Calu3 (cell line): ENCODE data around the gene TNP2. TPM values are rescaled to one million over a fixed set of nuclear protein-coding genes. Genes with fewer than 3 reads are reported as not detected.

Source experiments
- BruUV-seq: library from RNA; stranded (reverse); fragments of 400-500 nt; replicated peaks from 2 replicates; lab custom pipeline; 2021; lab: Mats Ljungman, UMichigan
- CTCF ChIA-PET: fragments of 300-600 bp; sonication (Branson Sonifier 250); formaldehyde crosslinking; loops from one replicate; lab custom pipeline; 2022; ENCODE audit warnings: antibody characterized with exemption; lab: Charles Lee
- DNase-seq: peaks from one replicate; pipeline ENCODE4 v3.0.0; 2022
- H3K27ac Mint-ChIP-seq: one replicate; pipeline ENCODE4 v1.8.0; 2022; ENCODE audit warnings: mixed read lengths; ENCODE audit not compliant: unreplicated experiment
- H3K27me3 Mint-ChIP-seq: one replicate; pipeline ENCODE4 v1.8.0; 2022; ENCODE audit warnings: mixed read lengths; ENCODE audit not compliant: unreplicated experiment
- H3K36me3 Mint-ChIP-seq: one replicate; pipeline ENCODE4 v1.8.0; 2022; ENCODE audit warnings: mild to moderate bottlenecking, moderate library complexity, mixed read lengths; ENCODE audit not compliant: insufficient read depth, unreplicated experiment
- H3K4me1 Mint-ChIP-seq: one replicate; pipeline ENCODE4 v1.8.0; 2022; ENCODE audit warnings: mild to moderate bottlenecking, low read depth, mixed read lengths; ENCODE audit not compliant: unreplicated experiment
- H3K4me3 Mint-ChIP-seq: one replicate; pipeline ENCODE4 v1.8.0; 2022; ENCODE audit warnings: mild to moderate bottlenecking, low read depth, moderate library complexity, mixed read lengths; ENCODE audit not compliant: unreplicated experiment
- H3K9me3 Mint-ChIP-seq: one replicate; pipeline ENCODE4 v1.8.0; 2022; ENCODE audit warnings: low read depth, mixed read lengths; ENCODE audit not compliant: unreplicated experiment
- intact Hi-C: fragments of 100-400 bp; cut with micrococcal nuclease; formaldehyde crosslinking; loops from one replicate; pipeline ENCODE4 v1.10.0; 2022; ENCODE audit not compliant: unreplicated experiment
- total RNA-seq: library from RNA; stranded (reverse); gene quantifications from 2 replicates; pipeline ENCODE4 v1.2.3, GENCODE V29; 2022
- TF ChIP-seq, protein P1 (sequence below): fragments of 200-600 bp; IDR thresholded peaks from one replicate; pipeline ENCODE4 v1.8.0; 2022; ENCODE audit warnings: antibody characterized with exemption; ENCODE audit not compliant: unreplicated experiment

TNP2 gene
- total RNA-seq, 1 experiment from 2014 or later: not detected

DNA sequence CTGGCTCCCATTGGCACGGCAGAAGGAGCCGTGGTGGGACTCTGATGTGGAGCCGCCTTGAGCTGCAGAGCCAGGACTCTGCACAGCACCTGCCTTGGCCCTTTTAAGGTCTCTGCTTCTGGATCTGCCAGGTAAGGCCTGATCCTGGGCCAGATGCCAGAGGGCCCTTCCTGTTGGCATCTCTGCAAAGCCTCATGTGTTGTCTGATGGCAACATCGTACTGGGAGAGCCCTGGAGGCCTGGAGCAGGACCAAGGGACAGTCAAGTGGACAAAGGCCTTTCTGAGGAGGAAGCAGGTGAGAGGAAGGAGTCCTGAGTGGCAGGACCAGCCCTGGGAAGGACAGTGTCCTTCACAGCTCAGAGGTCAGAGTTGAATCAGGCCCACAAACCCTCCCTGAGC is 39.2 kb downstream of the TNP2 start:
- no TSS peak for BruUV-seq
- intact Hi-C loops: no loop called here
- H3K9me3 Mint-ChIP-seq: no peaks in the 10 kb centered on the region
- CTCF ChIA-PET: interaction anchor here (0.6 to 1.2 kb wide), 2 partner anchors 12 to 16 kb away, joined by 3 to 7 read pairs; no protein-coding TSS in a partner anchor
- H3K27me3 Mint-ChIP-seq: no peaks in the 10 kb centered on the region
- no peaks in the 10 kb centered on the region for H3K36me3 Mint-ChIP-seq
- TF ChIP-seq, protein P1, sequence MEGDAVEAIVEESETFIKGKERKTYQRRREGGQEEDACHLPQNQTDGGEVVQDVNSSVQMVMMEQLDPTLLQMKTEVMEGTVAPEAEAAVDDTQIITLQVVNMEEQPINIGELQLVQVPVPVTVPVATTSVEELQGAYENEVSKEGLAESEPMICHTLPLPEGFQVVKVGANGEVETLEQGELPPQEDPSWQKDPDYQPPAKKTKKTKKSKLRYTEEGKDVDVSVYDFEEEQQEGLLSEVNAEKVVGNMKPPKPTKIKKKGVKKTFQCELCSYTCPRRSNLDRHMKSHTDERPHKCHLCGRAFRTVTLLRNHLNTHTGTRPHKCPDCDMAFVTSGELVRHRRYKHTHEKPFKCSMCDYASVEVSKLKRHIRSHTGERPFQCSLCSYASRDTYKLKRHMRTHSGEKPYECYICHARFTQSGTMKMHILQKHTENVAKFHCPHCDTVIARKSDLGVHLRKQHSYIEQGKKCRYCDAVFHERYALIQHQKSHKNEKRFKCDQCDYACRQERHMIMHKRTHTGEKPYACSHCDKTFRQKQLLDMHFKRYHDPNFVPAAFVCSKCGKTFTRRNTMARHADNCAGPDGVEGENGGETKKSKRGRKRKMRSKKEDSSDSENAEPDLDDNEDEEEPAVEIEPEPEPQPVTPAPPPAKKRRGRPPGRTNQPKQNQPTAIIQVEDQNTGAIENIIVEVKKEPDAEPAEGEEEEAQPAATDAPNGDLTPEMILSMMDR: no peak
- DNase-seq: peak; percentile 41
- H3K4me1 Mint-ChIP-seq: peaks cover 15% of the 10 kb centered on the region
- no peak overlapping the region for H3K27ac Mint-ChIP-seq
- no peak overlapping the region for H3K4me3 Mint-ChIP-seq

DNA sequence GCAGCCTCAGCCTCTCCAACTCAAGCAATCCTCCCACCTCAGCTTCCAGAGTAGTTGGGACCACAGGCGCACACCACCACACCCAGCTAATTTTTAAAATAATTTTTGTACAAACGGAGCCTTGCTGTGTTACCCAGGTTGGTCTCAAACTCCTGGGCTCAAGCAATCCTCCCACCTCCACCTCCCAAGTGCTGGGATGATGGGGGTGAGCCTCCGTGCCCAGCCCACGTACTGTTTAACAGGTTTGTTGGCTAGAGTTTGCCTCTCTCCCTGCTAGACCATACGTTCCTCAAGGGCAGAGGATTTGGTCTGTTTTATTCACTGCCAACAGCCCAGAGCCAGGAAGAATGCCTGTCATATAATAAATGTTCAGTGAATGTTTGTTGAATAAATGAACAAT is 39.7 kb downstream of the TNP2 start:
- CTCF ChIA-PET: interaction anchor here (0.6 kb wide), 1 partner anchor 15 kb away, joined by 7 read pairs; no protein-coding TSS in a partner anchor
- intact Hi-C loops: no loop called here

DNA sequence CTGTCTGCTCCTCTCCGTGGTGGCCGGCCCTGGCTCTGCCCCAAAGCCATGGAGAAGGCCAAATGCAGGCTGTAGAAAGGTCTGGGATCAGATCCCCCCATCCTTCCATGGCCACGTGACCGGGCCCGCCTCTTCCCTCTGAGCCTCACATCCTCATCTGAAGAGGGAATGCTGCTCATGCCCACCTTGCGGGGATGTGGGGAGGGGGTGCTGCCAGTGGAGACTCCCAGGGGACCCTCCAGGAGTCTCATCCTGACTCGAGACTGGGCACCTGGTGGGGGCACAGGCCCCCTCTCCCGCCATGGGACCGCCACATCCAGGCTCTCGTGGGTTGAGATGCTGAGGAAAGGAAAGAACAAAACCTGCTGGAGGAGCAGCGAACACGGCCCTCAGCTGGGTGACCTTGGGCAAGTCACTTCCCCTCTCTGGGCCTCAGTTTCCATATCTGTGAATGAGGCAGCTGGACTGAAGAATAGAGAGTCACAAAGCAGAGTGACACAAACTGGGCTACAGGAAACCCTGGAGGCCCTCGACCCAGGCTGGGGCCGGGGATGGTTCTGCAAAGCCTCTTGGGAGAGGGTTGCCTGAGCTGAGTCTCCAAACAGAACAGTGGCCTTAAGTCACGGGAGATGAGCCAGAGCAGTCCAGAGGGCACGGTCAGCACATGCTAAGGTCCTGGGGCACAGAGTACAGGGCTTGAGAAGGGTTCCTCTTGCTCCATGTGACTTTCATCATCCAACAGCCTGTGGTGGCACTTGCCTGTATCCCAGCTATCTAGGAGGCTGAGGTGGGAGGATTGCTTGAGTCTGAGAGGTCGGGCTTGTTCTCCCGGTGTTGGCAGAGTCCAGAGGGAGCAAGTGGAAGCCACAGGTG is 43.2 kb downstream of the TNP2 start:
- Mint-ChIP-seq H3K27ac (no peak overlapping the region), H3K9me3 (no peaks in the 10 kb centered on the region), H3K4me3 (no peak overlapping the region), H3K36me3 (no peaks in the 10 kb centered on the region), H3K27me3 (no peaks in the 10 kb centered on the region), H3K4me1 (peaks cover 7% of the 10 kb centered on the region)
- intact Hi-C loops: no loop called here
- BruUV-seq: no TSS peak
- CTCF ChIA-PET: interaction anchor here (1.1 kb wide), 1 partner anchor 20 kb away, joined by 7 read pairs; no protein-coding TSS in a partner anchor
- TF ChIP-seq, protein P1: no peak
- no peak for DNase-seq

More for the DNA sequence above, 39.7 kb downstream of the TNP2 start:
- no peaks in the 10 kb centered on the region for H3K36me3 Mint-ChIP-seq
- BruUV-seq: no TSS peak
- no peaks in the 10 kb centered on the region for H3K27me3 Mint-ChIP-seq
- TF ChIP-seq, protein P1: no peak
- no peaks in the 10 kb centered on the region for H3K9me3 Mint-ChIP-seq
- no peak overlapping the region for H3K27ac Mint-ChIP-seq
- no peak overlapping the region for H3K4me3 Mint-ChIP-seq
- H3K4me1 Mint-ChIP-seq: peaks cover 15% of the 10 kb centered on the region
- no peak for DNase-seq

DNA sequence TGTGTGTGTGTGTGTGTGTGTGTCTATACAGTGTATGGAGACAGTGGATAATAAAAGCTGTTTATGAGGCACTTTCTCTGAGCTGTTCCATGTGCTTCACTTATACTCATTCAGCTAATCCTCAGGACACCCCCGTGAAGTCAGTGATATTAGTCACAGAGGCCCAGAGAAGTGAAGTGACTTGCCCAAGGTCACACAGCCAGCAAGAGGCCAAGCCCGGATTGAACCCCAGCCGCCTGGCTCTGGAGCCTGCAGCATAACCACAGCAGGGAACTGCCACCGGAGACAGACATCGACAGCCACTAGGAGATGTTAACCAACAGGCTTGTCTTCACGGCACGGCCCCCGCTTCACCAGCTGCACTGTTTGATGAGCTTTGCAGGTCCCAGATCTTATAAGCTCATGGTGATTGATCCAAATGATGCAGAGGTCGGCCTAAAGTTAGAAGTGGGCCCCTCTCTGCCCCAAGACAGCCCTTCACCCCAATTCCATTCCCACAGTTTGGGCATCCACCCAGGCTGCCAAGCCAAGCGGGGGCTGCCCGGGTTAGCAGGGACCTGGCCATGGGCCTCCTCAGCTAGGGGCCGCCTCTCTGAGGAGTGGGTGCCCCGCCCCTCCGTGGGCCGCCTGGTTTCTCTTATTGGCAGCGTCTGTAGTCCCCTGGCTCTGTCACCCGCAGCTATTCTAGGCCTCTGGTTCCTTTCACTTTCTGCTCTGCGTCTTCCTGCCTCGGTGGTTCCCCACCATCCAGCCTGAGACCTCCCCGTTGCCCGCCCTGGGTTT is 44.0 kb downstream of the TNP2 start:
- Mint-ChIP-seq H3K4me1 (peaks cover 4% of the 10 kb centered on the region), H3K27ac (no peak overlapping the region), H3K4me3 (no peak overlapping the region), H3K27me3 (no peaks in the 10 kb centered on the region), H3K36me3 (no peaks in the 10 kb centered on the region), H3K9me3 (no peaks in the 10 kb centered on the region)
- TF ChIP-seq, protein P1: no peak
- BruUV-seq: no TSS peak
- no peak for DNase-seq
- intact Hi-C loops: no loop called here
- CTCF ChIA-PET: no interaction called here
